HepG2 (cell line): ENCODE data around the gene VWC2L. TPM values are rescaled to one million over a fixed set of nuclear protein-coding genes. Genes with fewer than 3 reads are reported as not detected.

Experiments used
- ATAC-seq: fragments of 200-7000 bp; cut with Tn5 transposase; 3 replicates; pipeline ENCODE4 v1.9.1; 2020; ENCODE audit warnings: mild to moderate bottlenecking, moderate library complexity
- BruUV-seq: library from RNA; stranded (reverse); fragments of 400-500 nt; replicated peaks from 2 replicates; lab custom pipeline; 2021; lab: Mats Ljungman, UMichigan
- CTCF ChIA-PET: fragments of 300-600 bp; formaldehyde crosslinking; extraction: SDS; loops from one replicate; lab custom pipeline; 2021; ENCODE audit warnings: low total read pairs, inconsistent platforms, low intra/inter-chr PET ratio; lab: Yijun Ruan, JAX
- POLR2A ChIA-PET: fragments of 350-600 bp; sonication (Branson Sonifier 250); formaldehyde crosslinking; loops from one replicate; lab custom pipeline; 2020; ENCODE audit warnings: antibody characterized with exemption, inconsistent platforms; lab: Yijun Ruan, JAX
- DNase-seq: peaks from one replicate; pipeline ENCODE4 v3.0.0-alpha.2; 2015; ENCODE audit warnings: low spot score
- FAIRE-seq: peaks from 3 replicates; lab custom pipeline; 2011; peaks lifted over from hg19 to GRCh38; lab: Jason Lieb, UNC
- H2AFZ ChIP-seq: one replicate; pipeline ENCODE4 v1.6.1; 2011; ENCODE audit warnings: low read length, inconsistent platforms
- H3K27ac ChIP-seq: fragments of 300-600 bp; 3 replicates; pipeline ENCODE4 v1.8.0; 2011; ENCODE audit warnings: mixed run types, mild to moderate bottlenecking, mixed read lengths, low read length, inconsistent platforms; ENCODE audit not compliant: insufficient read depth; ENCODE audit errors: extremely low read length
- H3K27me3 ChIP-seq, 2 experiments: fragments of 200-600 bp in 1 of 2; 2 replicates in 1 of 2; 3 replicates in 1 of 2; pipeline versions ENCODE4 v1.6.0 to v1.8.0; 2011; ENCODE audit warnings: low read length in 2 of 2, mild to moderate bottlenecking in 2 of 2, moderate library complexity in 2 of 2, inconsistent platforms in 1 of 2; ENCODE audit not compliant: insufficient read depth in 2 of 2, control insufficient read depth in 1 of 2
- H3K36me3 ChIP-seq, 2 experiments: fragments of 200-600 bp in 1 of 2; replicated peaks in 1 of 2; 2 replicates in 1 of 2; 3 replicates in 1 of 2; pipeline versions ENCODE4 v1.5.1 to v1.8.0; 2011; ENCODE audit warnings: low read length in 2 of 2, inconsistent platforms in 1 of 2; ENCODE audit not compliant: insufficient read depth in 2 of 2, control insufficient read depth in 1 of 2
- H3K4me1 ChIP-seq: 2 replicates; pipeline ENCODE4 v1.5.1; 2012; ENCODE audit warnings: low read length, inconsistent platforms; ENCODE audit not compliant: insufficient read depth
- H3K4me2 ChIP-seq: 2 replicates; pipeline ENCODE4 v1.6.0; 2011; ENCODE audit warnings: low read depth, low read length, inconsistent platforms
- H3K4me3 ChIP-seq, 3 experiments: fragments of 200-600 bp in 1 of 3; sonication (generic), shearing (Covaris generic) in 1 of 3; replicated peaks in 1 of 3; 2 replicates each; pipeline ENCODE4 v1.5.1; 2011 to 2016; ENCODE audit warnings: low read length in 3 of 3, inconsistent platforms in 2 of 3, low read depth in 2 of 3, mild to moderate bottlenecking in 2 of 3, control low read depth in 1 of 3, mixed read lengths in 1 of 3; ENCODE audit not compliant: insufficient read depth in 1 of 3
- H3K79me2 ChIP-seq: one replicate; pipeline ENCODE4 v1.6.1; 2011; ENCODE audit warnings: low read length, inconsistent platforms; ENCODE audit not compliant: insufficient read depth
- H3K9ac ChIP-seq: 2 replicates; pipeline ENCODE4 v1.6.0; 2011; ENCODE audit warnings: mild to moderate bottlenecking, low read depth, low read length, inconsistent platforms; ENCODE audit not compliant: insufficient read depth
- H3K9me3 ChIP-seq: 2 replicates; pipeline ENCODE4 v1.5.1; 2012; ENCODE audit warnings: mild to moderate bottlenecking, low read length
- H4K20me1 ChIP-seq: 2 replicates; pipeline ENCODE4 v1.6.0; 2011; ENCODE audit warnings: inconsistent platforms, mild to moderate bottlenecking, low read length, moderate library complexity; ENCODE audit not compliant: insufficient read depth
- ARNT2 ChIP-seq: sonication (generic); formaldehyde crosslinking; IDR thresholded peaks from 2 replicates; pipeline ENCODE4 v1.8.0; 2022; ENCODE audit warnings: mild to moderate bottlenecking, low read depth, missing genetic modification reagents, moderate library complexity
- ATAD3A ChIP-seq: sonication (generic); formaldehyde crosslinking; IDR thresholded peaks from 2 replicates; pipeline ENCODE4 v1.4.0; 2020; ENCODE audit warnings: missing genetic modification reagents
- EHMT2 ChIP-seq: fragments of 200-600 bp; sonication (generic); IDR thresholded peaks from 2 replicates; pipeline ENCODE4 v1.7.0; 2017; ENCODE audit warnings: antibody characterized with exemption, low read depth, low read length, borderline replicate concordance
- HES4 ChIP-seq: sonication (generic); formaldehyde crosslinking; IDR thresholded peaks from 2 replicates; pipeline ENCODE4 v1.9.0; 2021; ENCODE audit warnings: mild to moderate bottlenecking, missing genetic modification reagents, borderline replicate concordance
- MED13 ChIP-seq: sonication (generic); formaldehyde crosslinking; IDR thresholded peaks from 2 replicates; pipeline ENCODE4 v1.5.0; 2020; ENCODE audit warnings: missing genetic modification reagents
- PATZ1 ChIP-seq: sonication (generic); formaldehyde crosslinking; IDR thresholded peaks from 2 replicates; pipeline ENCODE4 v1.4.0; 2020; ENCODE audit warnings: missing genetic modification reagents
- RORA ChIP-seq: sonication (generic); formaldehyde crosslinking; IDR thresholded peaks from 2 replicates; pipeline ENCODE4 v1.5.0; 2020; ENCODE audit warnings: mild to moderate bottlenecking, missing genetic modification reagents, moderate library complexity
- SMARCC2 ChIP-seq: fragments of 450-650 bp; IDR thresholded peaks from 2 replicates; pipeline ENCODE4 v1.6.1; 2017; ENCODE audit warnings: antibody characterized with exemption, mild to moderate bottlenecking
- SRY ChIP-seq: sonication (generic); formaldehyde crosslinking; IDR thresholded peaks from 2 replicates; pipeline ENCODE4 v1.8.0; 2022; ENCODE audit warnings: mild to moderate bottlenecking, missing genetic modification reagents
- ZHX1 ChIP-seq: sonication (generic); formaldehyde crosslinking; IDR thresholded peaks from 2 replicates; pipeline ENCODE4 v1.8.1; 2022; ENCODE audit warnings: low read depth, mild to moderate bottlenecking, missing genetic modification reagents
- ZNF589 ChIP-seq: sonication (generic); formaldehyde crosslinking; conservative IDR thresholded peaks from 2 replicates; pipeline ENCODE4 v1.8.0; 2022; ENCODE audit warnings: mild to moderate bottlenecking, moderate library complexity, missing genetic modification reagents
- ZNF746 ChIP-seq: sonication (generic); formaldehyde crosslinking; IDR thresholded peaks from 2 replicates; pipeline ENCODE4 v1.8.0; 2022; ENCODE audit warnings: mild to moderate bottlenecking, missing genetic modification reagents
- WGBS: methylation state at CpG from one replicate; pipeline ENCODE4 v1.1.6; 2017; ENCODE audit warnings: low lambda C conversion rate; 5-methylcytosine and 5-hydroxymethylcytosine counted together
- in situ Hi-C: cut with HindIII; loops from 2 replicates; pipeline ENCODE4 v1.10.0; 2017; ENCODE audit warnings: low pct_unique_long_range_greater_than_20kb; ENCODE audit not compliant: extremely low pct_ligation_motif_present
- intact Hi-C: fragments of 100-400 bp; cut with micrococcal nuclease; formaldehyde crosslinking; loops from one replicate; pipeline ENCODE4 v1.10.0; 2022; ENCODE audit not compliant: unreplicated experiment
- polyA plus RNA-seq, 8 experiments: library from polyadenylated mRNA; depleted of rRNA in 3 of 8; stranded (reverse) in 7 of 8; unstranded in 1 of 8; fragments of >200 nt; fragmentation: Illumina TruSeq in 4 of 8; extraction: Trizol in 4 of 8; gene quantifications; 2 replicates each; pipeline versions ENCODE4 v1.2.1 to v1.2.3, GENCODE V29; 2011 to 2016; ENCODE audit warnings: low read depth in 4 of 8, missing spikeins in 1 of 8, mixed read lengths in 1 of 8; ENCODE audit not compliant: insufficient read depth in 1 of 8
- total RNA-seq, 5 experiments: library from RNA; depleted of rRNA; stranded (reverse); fragments of >200 nt; fragmentation: Illumina TruSeq; extraction: Trizol; gene quantifications; 2 replicates each; pipeline ENCODE4 v1.2.3, GENCODE V29; 2016; ENCODE audit warnings: low read depth in 1 of 5
- TF ChIP-seq, protein P1 (sequence below): sonication (generic); formaldehyde crosslinking; IDR thresholded peaks from 2 replicates; pipeline ENCODE4 v1.8.1; 2023; ENCODE audit warnings: missing genetic modification reagents, mild to moderate bottlenecking, borderline replicate concordance
- TF ChIP-seq, protein P2 (sequence below): IDR thresholded peaks from 2 replicates; pipeline ENCODE4 v1.6.1; 2016; ENCODE audit warnings: missing compliant biosample characterization, missing genetic modification reagents, borderline replicate concordance
- TF ChIP-seq, protein P3 (sequence below): sonication (generic); formaldehyde crosslinking; IDR thresholded peaks from 2 replicates; pipeline ENCODE4 v1.8.0; 2022; ENCODE audit warnings: mild to moderate bottlenecking, missing genetic modification reagents, moderate library complexity
- TF ChIP-seq, protein P4 (sequence below): sonication (generic); formaldehyde crosslinking; IDR thresholded peaks from 2 replicates; pipeline ENCODE4 v1.4.0; 2020; ENCODE audit warnings: mild to moderate bottlenecking, low read depth, missing genetic modification reagents

VWC2L gene
- total and polyA plus RNA-seq, 2 of the 13 experiments (the other 11 are each of a cell fraction or from before 2014, with no cell fraction given), result not detected

- Histone ChIP-seq H2AFZ (no peak overlapping the region), H3K9ac (no peak overlapping the region), H3K27ac (no peak overlapping the region), H4K20me1 (no peaks in the 10 kb centered on the region), H3K36me3 (no peaks in the 10 kb centered on the region), H3K4me2 (no peak overlapping the region)
- 0% methylated on average over 1 of the region's 1 CpG for WGBS
- no peak for FAIRE-seq
- no TSS peak for BruUV-seq
- in situ Hi-C loops, result no loop called here
- CTCF ChIA-PET, result no interaction called here
- TF ChIP-seq ATAD3A, result no peak
- TF ChIP-seq, protein P1, sequence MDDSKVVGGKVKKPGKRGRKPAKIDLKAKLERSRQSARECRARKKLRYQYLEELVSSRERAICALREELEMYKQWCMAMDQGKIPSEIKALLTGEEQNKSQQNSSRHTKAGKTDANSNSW (CRISPR knock-in tag), result no peak
- no peak for TF ChIP-seq SRY (CRISPR knock-in tag)
- no peak for TF ChIP-seq RORA (CRISPR knock-in tag)
- TF ChIP-seq EHMT2, result no peak
- TF ChIP-seq MED13 (CRISPR knock-in tag), result no peak
- no peak for TF ChIP-seq SMARCC2
- TF ChIP-seq, protein P2, sequence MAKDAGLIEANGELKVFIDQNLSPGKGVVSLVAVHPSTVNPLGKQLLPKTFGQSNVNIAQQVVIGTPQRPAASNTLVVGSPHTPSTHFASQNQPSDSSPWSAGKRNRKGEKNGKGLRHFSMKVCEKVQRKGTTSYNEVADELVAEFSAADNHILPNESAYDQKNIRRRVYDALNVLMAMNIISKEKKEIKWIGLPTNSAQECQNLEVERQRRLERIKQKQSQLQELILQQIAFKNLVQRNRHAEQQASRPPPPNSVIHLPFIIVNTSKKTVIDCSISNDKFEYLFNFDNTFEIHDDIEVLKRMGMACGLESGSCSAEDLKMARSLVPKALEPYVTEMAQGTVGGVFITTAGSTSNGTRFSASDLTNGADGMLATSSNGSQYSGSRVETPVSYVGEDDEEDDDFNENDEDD, result no peak
- no peak for TF ChIP-seq ZHX1 (CRISPR knock-in tag)
- no peak for TF ChIP-seq HES4 (CRISPR knock-in tag)
- no peak for TF ChIP-seq PATZ1 (CRISPR knock-in tag)
- TF ChIP-seq ZNF589 (CRISPR knock-in tag), result no peak
- TF ChIP-seq, protein P3, sequence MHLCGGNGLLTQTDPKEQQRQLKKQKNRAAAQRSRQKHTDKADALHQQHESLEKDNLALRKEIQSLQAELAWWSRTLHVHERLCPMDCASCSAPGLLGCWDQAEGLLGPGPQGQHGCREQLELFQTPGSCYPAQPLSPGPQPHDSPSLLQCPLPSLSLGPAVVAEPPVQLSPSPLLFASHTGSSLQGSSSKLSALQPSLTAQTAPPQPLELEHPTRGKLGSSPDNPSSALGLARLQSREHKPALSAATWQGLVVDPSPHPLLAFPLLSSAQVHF (CRISPR knock-in tag), result no peak
- TF ChIP-seq, protein P4, sequence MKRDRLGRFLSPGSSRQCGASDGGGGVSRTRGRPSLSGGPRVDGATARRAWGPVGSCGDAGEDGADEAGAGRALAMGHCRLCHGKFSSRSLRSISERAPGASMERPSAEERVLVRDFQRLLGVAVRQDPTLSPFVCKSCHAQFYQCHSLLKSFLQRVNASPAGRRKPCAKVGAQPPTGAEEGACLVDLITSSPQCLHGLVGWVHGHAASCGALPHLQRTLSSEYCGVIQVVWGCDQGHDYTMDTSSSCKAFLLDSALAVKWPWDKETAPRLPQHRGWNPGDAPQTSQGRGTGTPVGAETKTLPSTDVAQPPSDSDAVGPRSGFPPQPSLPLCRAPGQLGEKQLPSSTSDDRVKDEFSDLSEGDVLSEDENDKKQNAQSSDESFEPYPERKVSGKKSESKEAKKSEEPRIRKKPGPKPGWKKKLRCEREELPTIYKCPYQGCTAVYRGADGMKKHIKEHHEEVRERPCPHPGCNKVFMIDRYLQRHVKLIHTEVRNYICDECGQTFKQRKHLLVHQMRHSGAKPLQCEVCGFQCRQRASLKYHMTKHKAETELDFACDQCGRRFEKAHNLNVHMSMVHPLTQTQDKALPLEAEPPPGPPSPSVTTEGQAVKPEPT, result no peak
- no peak for TF ChIP-seq ZNF746 (CRISPR knock-in tag)
- no peak for TF ChIP-seq ARNT2 (CRISPR knock-in tag)
- TF ChIP-seq, all 625 proteins: peak for 0
- POLR2A ChIA-PET, result no interaction called here
- no peak for ATAC-seq
- no peaks in the 10 kb centered on the region for H3K9me3 ChIP-seq
- no peaks in the 10 kb centered on the region for H3K4me1 ChIP-seq
- no peak overlapping the region for H3K4me3 ChIP-seq
- no peaks in the 10 kb centered on the region for H3K79me2 ChIP-seq
- intact Hi-C loops, result no loop called here
- no peaks in the 10 kb centered on the region for H3K27me3 ChIP-seq
- no peak for DNase-seq
Measured at GRCh38 chr2:214565246-214565645, 154.4 kb downstream of the VWC2L start.
